Sciatic nerve (tissue), 2 donors: Measurements from ENCODE around the gene CACNA1G. TPM values are rescaled to one million over a fixed set of nuclear protein-coding genes. Genes with fewer than 3 reads are reported as not detected.

Source experiments
- ATAC-seq: fragments of 200-7000 bp; cut with Tn5 transposase; one replicate; pipeline ENCODE4 v1.9.1; 2020; ENCODE audit warnings: mild to moderate bottlenecking, moderate library complexity
- DNase-seq: peaks from one replicate; pipeline ENCODE4 v3.0.0-alpha.2; 2020; ENCODE audit warnings: low spot score
- intact Hi-C: fragments of 100-400 bp; cut with DNase I; formaldehyde crosslinking; loops from one replicate; pipeline ENCODE4 v1.14.2; 2022
- total RNA-seq: library from RNA; stranded (reverse); fragmentation: NEBNext Ultra II Directional; extraction: Animal tissue kit (Norgen Biotek cat#: 25700); gene quantifications from one replicate; pipeline ENCODE4 v1.2.1, GENCODE V29; 2021
- donor health status: DM: no; HTN: no; CAD: no.
- donor health status: DM: no; HTN: no; CAD: no.

CACNA1G gene
- total RNA-seq, 1 donor from 2014 or later = 0.36 TPM

DNA sequence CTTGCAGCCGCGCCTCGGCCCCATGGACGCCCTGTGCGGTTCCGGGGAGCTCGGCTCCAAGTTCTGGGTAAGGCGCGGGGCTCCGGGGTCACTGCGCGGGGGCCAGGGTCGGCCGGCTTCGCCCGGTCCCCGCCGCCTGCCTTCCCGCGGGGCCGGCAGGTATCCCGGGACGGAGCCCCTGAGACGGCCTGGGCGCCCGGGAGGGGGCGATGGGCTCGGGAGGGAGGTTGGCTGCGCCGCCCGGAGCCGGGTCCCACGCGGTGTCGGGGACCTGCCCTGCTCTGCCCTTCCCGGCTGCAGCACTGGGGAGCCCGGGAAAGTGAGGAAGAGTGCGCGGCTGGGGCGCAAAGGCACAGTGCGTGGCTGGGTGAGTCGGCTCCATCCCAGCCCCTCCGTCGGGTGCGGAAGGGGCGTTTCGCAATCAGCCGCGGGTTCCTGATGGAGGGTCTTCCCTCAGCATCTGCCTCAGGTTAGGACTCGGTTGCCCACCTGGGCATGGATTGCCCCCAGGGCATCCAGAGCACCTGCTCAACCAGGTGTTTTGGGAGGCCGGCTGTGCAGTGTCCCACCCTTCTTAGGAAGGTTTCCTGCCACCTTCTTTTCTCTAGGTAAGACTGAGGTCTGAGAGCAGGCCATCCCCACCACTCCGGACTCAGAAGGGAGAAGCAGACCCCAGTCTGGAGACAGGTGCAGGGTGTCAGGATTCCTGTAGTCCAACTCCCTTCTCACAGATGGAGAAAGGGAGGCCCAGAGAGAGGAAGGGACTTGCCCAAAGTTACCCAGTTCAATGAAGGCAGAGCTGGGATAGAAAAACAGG lies 74.6 kb downstream of the CACNA1G start:
- DNase-seq (no peak), ATAC-seq (no peak)
- intact Hi-C loops = no loop called here

DNA sequence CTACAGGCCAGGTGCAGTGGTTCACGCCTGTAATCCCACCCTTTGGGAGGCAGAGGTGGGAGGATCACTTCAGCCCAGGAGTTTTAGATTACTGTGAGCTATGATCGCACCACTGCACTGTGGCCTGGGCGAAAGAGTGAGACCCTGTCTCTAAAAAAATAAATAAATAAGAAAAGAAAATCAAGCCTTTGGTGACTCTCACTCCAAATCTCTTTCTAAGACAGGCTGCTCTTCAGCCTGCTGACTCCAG lies 75.1 kb downstream of the CACNA1G start:
- intact Hi-C loops = no loop called here
- DNase-seq = no peak
- ATAC-seq = no peak

GRCh38 chr17:50635982-50636803 lies 75.7 kb downstream of the CACNA1G start:
- intact Hi-C loops = no loop called here
- no peak for DNase-seq

GRCh38 chr17:50636804-50637195 lies 76.3 kb downstream of the CACNA1G start:
- intact Hi-C loops = no loop called here
- DNase-seq = no peak
- no peak for ATAC-seq

More at GRCh38 chr17:50635982-50636803, 75.7 kb downstream of the CACNA1G start:
- ATAC-seq = no peak

DNA sequence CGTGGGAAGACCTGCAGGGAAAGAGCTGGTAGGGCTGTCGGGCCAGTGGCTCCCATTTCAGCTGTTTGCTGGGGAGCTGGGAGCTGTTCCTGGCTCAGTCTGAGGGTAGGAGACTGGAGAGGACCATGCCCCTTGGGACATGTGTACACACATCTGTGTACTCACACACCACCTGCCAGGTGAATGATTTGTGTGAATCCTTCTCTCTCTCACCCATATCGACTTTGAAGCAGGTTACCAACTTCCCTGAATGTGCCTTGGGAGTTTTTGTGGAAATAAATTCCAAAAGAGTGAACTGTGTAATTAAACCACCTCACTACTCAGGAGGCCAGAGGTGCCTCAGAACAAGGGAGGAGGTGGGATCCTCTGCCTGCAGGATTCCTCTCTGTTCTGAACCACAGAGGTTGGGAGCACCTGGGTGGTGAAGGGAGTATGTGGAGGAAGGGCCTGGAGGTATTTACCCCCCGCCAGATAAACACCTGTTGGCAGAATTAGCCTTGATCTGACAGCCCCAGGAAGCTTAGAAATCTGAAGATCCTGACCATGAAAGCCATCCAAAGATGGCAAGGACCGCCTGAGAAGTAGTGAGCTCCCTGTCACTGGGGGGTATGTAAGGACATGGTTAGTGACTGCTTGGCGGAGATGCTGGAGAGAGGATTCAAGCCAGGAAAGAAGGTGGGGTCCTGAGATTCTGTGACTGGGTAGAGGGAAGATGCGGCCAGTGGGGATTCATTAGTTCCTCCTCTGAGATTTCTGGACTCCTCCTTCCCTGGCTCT lies 77.5 kb downstream of the CACNA1G start:
- DNase-seq = no peak
- intact Hi-C loops = no loop called here
- ATAC-seq = no peak

GRCh38 chr17:50638606-50638965 lies 78.1 kb downstream of the CACNA1G start:
- DNase-seq = no peak

GRCh38 chr17:50638966-50639713 lies 78.6 kb downstream of the CACNA1G start:
- intact Hi-C loops = no loop called here
- DNase-seq (peak; percentile 91), ATAC-seq (peak; percentile 84)

More at GRCh38 chr17:50638606-50638965, 78.1 kb downstream of the CACNA1G start:
- no peak for ATAC-seq
- intact Hi-C loops = no loop called here

- DNase-seq (no peak), ATAC-seq (peak; percentile 54)
- intact Hi-C loops = no loop called here
These were observed 80.3 kb downstream of the CACNA1G start for GRCh38 chr17:50640686-50641351.

DNA sequence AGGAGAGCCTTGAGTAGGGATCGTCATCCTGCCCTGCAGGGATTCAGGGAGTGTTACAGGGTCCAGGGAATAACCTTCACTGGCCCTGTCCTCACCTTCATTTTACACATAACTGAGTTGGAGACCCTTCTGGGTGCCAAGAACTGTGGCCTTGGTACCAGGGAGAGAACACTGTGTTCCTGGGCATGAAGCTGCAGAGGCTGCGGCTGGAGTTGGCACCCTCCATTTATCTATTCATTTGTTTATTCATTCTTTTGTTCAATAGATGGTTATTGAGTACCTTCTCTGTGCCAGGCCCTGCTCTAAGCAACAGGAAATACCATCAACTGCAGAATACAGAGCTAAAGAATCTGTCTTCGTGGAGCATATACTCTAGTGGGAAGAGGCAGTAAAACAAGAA lies 80.8 kb downstream of the CACNA1G start:
- intact Hi-C loops = no loop called here
- no peak for ATAC-seq
- DNase-seq = no peak

- intact Hi-C loops = no loop called here
- no peak for ATAC-seq
- DNase-seq = no peak
These were observed 81.7 kb downstream of the CACNA1G start for GRCh38 chr17:50642071-50642721.

- ATAC-seq (no peak), DNase-seq (no peak)
- intact Hi-C loops = no loop called here
These were observed 82.5 kb downstream of the CACNA1G start for GRCh38 chr17:50642722-50643656.

DNA sequence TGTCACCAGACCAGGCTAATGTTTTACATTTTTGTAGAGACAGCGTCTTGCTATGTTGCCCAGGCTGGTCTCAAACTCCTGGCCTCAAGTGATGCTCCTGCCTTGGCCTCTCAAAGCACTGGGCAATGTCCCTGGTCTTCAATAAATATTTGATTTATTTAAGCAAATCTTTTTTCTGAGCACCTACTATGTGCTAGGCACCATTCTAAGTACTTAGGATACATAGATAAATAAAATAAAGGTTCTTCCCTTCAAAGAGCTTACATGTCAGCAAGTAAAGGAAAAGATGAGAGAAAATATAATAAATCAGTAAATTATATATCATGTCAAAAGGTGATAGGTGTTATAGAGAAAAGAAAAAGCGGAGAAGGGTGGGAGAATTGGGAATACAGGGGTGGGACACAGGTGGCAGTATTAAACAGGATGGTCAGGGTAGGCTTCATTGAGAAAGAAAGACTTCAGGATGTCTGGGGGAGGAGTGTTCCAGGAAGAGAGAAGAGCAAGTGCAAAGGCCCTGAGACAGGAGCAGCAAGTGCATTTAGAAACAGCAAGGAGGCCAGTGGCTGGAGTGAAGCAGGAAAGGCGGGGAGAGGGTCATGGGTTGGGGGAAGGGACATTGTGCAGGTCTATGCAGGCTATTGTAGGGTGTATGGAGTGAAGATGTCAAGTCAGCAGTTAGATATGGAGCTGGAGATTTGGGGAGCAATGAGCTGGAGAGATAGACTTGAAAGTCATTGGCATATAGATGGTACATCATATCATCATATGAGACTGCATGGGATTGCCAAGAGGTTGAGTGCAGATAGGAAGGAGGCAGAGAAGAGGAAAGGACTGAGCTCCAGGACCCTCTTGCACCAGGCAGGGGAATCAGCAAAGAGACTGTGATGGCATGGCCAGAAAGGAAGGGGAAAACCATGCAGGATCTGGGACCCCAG lies 85.5 kb downstream of the CACNA1G start:
- ATAC-seq (no peak), DNase-seq (no peak)
- intact Hi-C loops = no loop called here

DNA sequence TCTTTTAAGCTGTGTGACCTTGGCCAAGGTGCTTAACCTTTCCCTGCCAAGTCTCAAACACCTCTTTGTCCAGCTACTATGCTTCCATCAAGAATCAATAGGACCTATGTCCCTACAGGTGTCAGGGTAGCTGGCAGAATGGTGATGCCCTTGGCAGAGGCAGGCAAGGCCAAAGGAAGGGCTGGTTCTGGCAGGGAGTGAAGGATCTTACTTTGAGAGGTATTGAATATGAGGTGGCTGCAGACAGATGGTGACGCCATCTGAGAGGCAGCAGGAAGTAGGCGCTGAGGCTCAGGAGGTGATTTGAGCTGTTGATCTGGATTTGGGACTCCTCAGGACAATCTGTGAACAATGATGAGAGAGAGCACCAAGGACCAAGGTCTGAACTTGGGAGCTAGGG lies 86.7 kb downstream of the CACNA1G start:
- intact Hi-C loops = no loop called here
- no peak for ATAC-seq
- no peak for DNase-seq

DNA sequence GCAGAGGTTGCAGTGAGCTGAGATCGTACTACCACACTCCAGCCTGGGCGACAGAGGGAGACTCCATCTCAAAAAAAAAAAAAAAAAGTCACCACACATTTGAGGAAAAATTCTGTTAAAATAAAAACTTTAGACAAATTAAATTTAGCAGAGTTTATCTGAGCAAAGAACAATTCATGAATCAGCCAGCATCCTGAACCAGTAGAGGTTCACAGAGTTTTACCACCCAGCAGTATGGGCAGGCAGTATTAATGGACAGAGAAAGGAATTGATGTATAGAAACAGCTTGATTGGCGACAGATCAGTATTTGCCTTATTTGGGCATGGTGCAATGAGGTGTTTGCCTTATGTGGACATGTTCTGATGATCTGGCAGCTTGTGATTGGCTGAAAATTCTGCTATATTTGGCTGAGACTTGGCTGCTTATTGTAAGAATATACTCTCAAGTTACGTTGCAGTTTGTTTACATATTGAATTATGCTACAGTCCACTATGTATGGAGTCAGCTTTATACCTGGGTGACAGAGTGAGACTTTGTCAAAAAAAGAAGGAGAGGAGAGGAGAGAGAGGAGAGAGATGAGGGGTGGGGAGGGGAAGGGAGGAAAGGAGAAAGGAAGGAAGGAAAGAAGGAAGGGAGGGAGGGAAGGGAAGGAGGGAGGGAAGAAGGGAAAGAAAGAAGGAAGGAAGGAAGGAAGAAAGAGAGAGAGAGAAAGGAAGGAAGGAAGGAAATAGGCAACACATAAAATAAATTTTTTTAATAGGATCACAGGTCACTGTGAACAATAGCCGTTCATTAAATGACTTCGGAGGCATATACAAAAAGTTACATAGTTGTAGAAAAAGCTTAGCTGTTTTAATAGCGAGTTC lies 88.8 kb downstream of the CACNA1G start:
- no peak for ATAC-seq
- intact Hi-C loops = no loop called here
- DNase-seq = no peak

DNA sequence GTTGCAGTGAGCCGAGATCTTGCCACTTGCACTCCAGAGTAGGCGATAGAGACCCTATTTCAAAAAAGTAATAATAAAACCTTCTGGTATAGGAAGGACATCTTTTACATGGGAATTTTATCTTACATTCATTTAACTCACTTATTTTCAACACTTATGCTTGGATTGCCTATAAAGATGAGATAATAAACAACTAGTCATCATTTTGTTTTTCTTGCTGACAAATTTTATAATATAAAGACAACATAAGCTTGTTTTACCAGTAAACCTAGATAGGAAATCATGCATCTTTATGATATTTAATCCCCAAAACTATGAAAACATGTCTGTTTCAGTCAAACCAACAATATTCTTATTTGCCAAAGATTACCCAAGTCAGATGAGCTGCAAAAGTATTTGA lies 91.1 kb downstream of the CACNA1G start:
- DNase-seq = no peak
- no peak for ATAC-seq
- intact Hi-C loops = no loop called here
